Right lung (tissue), 5 donors: ENCODE results near the gene HBP1. TPM values are rescaled to one million over a fixed set of nuclear protein-coding genes. Genes with fewer than 3 reads are reported as not detected.
"Not testable (repeated sequence)": the region's sequence is repeated elsewhere in the genome, so short reads cannot be mapped to it uniquely, and the experiment has no call there.

ENCODE experiments used
- DNase-seq, 2 donors: peaks; one replicate each; pipeline ENCODE4 v3.0.0-alpha.2; 2013
- polyA plus RNA-seq, 5 donors: library from polyadenylated mRNA; unstranded; fragments of 120-200 nt; gene quantifications; one replicate each; pipeline versions ENCODE4 v1.2.1 to v1.2.3, GENCODE V29; 2013; ENCODE audit warnings: inconsistent platforms in 1 of 5, low replicate concordance in 1 of 5; ENCODE audit not compliant: insufficient read length in 5 of 5, insufficient read depth in 1 of 5

Gene HBP1
- polyA plus RNA-seq, 5 donors, result 94.8 to 181 (median 156) TPM

GRCh38 chr7:107213945-107214344 is 45.1 kb downstream of the HBP1 start:
- DNase-seq, result no peak

DNA sequence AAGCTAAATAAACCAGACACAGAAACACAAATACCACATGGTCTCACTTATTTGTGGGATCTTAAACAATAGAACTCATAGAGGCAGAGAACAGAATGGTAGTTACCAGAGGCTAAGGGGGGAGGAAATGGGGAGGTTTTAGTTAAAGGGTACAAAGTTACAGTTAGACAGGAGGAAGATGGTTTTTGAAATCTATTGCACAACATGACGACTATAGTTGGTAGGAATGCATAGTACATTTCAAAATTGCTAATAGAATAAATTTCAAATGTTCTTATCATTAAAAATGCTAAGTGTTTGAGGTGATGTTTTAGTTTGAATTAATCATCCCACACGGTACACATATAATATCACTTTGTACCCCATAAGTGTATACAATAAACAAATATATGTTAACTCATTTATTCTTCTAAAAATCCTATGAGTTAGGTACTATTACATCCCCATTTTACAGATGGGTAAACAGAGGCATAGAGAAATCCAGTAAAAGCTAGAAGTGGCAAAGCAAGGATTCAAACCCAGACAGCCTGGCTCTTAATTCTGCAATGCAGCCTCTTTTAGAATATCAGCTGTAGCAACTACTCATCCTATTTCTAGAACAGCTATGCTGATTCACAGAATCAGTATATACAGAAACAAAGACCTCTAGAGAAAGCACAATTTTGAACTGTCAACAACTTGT is 50.9 kb downstream of the HBP1 start:
- no peak for DNase-seq

DNA sequence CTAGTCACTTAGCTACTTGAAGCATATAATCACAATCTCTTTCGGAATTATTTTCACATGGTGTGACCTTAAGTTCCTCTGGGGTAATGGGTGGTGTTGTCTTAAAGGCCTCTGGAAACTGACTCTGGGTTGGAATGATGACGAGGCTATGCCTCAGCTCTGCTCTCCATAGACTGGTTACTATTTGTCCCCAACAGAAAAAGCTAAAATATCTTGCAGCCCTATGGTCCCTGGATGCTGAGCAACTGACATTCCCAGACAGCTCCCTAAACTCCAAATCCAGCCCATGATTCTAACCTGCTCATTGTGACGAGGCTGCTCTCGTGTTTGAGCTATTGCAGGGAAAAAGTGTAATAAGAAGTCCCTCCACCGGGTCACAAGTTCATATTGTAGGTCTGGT is 51.6 kb downstream of the HBP1 start:
- DNase-seq, result no peak

GRCh38 chr7:107220806-107221205 is 52.0 kb downstream of the HBP1 start:
- DNase-seq, result not testable (repeated sequence)

- DNase-seq, result no peak
Measured at GRCh38 chr7:107224374-107225223, 55.8 kb downstream of the HBP1 start.

- DNase-seq, result no peak
Measured at GRCh38 chr7:107228291-107228690, 59.5 kb downstream of the HBP1 start.

DNA sequence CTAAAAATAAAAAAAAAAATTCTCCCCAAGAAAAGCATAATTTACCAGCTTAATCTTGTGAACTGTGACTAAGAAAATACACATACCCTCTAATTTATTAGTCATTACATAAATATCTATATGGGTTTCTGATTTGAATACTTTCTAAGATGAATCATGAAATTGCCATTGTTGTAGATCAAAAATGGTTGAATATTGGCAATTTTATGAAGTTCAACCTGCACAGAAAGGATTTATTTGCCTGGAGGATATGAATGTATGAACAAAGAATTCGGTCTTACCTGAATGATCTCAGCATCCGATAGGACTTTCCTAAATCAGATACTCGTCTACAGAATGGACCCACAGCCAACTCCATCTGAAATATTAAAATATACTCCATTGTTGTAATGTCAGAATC is 61.5 kb downstream of the HBP1 start:
- no peak for DNase-seq

GRCh38 chr7:107232568-107233090 is 63.8 kb downstream of the HBP1 start:
- no peak for DNase-seq

DNA sequence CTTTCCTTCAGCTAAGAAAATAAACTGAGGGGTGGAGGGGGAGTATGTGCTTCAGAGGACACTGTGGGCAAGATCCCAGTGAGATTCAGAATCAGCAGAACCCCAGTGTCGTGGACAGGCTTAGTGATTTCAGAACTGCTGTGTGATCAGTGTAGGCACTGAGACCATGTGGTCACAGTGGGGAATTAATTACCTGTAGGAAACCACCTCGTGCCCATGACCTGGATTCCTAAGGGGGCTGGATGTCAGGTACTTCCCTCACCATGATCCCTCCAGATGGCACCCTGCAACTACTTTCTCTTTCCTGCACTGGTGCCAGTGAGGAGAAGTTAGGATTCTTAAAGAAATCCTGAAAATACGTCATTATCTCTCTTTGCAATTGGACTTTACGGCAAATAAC is 64.4 kb downstream of the HBP1 start:
- no peak for DNase-seq

- DNase-seq, result no peak
Measured at GRCh38 chr7:107233981-107234380, 65.2 kb downstream of the HBP1 start.

- DNase-seq, result no peak
Measured at GRCh38 chr7:107234436-107234835, 65.6 kb downstream of the HBP1 start.

- peak; percentile 3 to 9 for DNase-seq
Measured at GRCh38 chr7:107236862-107237261, 68.1 kb downstream of the HBP1 start.

DNA sequence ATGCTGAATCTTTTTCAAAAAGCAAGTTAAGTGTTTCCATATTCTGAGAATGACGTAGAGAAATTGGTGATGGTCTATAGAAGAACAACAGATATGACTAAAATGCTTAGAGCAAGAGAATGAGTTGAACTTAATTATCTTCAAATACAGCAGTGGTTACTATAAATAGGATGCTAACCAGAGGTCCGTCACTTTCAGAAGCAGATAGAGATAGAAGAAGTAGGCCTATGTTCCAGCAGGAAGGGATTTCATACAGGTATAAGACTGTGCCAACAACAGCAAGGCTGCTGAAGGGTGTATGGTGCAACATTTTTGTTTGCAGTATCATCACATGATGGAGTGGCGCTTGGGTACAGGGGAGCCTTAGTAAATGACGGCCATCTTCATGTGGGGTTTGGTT is 68.6 kb downstream of the HBP1 start:
- no peak for DNase-seq

- no peak for DNase-seq
Measured at GRCh38 chr7:107242267-107242666, 73.5 kb downstream of the HBP1 start.

GRCh38 chr7:107244613-107245012 is 75.8 kb downstream of the HBP1 start:
- DNase-seq, result no peak

- DNase-seq, result not testable (repeated sequence)
Measured at GRCh38 chr7:107246836-107247235, 78.0 kb downstream of the HBP1 start.

DNA sequence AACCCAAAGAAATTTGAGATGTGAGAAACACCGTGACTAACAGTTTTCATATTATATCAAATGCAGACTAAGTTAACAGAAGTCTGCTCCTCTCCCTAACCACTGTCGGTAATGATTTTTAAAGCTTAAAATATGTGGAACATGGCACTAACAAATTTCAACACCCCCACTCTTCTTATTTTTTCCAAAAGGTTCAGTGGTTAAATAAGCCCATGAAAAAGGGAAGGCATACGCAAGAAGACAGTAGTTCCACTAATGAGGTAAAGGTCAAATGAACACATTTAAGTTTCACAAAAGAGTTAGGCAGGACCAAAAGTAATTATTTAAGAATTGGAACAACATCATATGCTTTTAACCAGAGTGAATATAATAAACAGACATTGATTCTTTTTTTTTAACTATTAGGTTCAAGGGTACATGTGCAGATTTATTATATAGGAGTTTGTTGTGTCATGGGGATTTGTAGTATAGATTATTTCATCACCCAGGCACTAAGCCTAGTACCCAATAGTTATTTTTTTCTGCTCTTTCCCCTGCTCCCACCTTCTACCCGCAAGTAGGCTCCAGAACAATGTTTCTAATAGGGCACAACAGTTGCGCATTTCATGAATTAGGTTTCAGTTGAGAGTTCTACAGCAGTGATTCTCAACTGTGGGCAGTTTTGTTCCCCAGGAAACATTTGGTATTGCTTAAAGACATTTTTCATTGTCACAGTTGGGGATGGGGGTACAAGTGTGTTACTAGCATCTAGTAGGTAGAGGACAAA is 79.9 kb downstream of the HBP1 start:
- DNase-seq, result no peak

DNA sequence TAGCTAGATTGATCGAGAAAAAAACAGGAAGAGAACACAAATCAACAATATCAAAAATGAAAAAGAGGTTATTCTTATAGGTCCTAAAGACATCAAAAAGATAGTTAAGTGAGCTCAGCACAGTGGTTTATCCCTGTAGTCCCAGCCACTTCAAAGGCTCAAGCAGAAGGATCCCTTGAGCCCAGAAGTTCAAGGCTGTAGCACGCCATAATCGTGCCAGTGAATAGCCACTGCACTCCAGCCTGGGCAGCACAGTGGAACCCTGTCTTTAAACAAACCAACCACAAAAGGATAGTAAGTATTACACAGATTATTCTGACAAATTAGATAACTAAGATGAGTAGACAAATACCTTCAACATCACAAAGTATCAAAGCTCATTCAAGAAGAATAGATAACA is 83.2 kb downstream of the HBP1 start:
- DNase-seq, result no peak
